Endothelial cell of umbilical vein (primary cell): ENCODE data around the gene COL4A1. TPM values are rescaled to one million over a fixed set of nuclear protein-coding genes. Genes with fewer than 3 reads are reported as not detected.

Experiments
- BruUV-seq: library from RNA; stranded (reverse); fragments of 400-500 nt; replicated peaks from 2 replicates; lab custom pipeline; 2021; lab: Mats Ljungman, UMichigan
- CTCF ChIA-PET: fragments of 300-600, 350-600 bp; sonication (Branson Sonifier 250); formaldehyde crosslinking; loops from one replicate; lab custom pipeline; 2021; ENCODE audit warnings: antibody characterized with exemption, inconsistent platforms; lab: Charles Lee
- POLR2A ChIA-PET: fragments of 300-600, 350-600 bp; sonication (Branson Sonifier 250); formaldehyde crosslinking; loops from one replicate; lab custom pipeline; 2021; ENCODE audit warnings: antibody characterized with exemption, inconsistent platforms; lab: Charles Lee
- DNase-seq: peaks from one replicate; pipeline ENCODE4 v3.0.0-alpha.2; 2011; ENCODE audit warnings: low read depth, low spot score
- FAIRE-seq: peaks from 2 replicates; lab custom pipeline; 2011; peaks lifted over from hg19 to GRCh38; lab: Jason Lieb, UNC
- H2AFZ ChIP-seq: 2 replicates; pipeline ENCODE4 v1.6.0; 2012; ENCODE audit warnings: low read depth, low read length, control low read depth, inconsistent platforms
- H3K27ac ChIP-seq: 2 replicates; pipeline ENCODE4 v1.5.1; 2011; ENCODE audit warnings: low read depth, mild to moderate bottlenecking, control low read depth, low read length, moderate library complexity; ENCODE audit not compliant: insufficient read depth
- H3K27me3 ChIP-seq, 2 experiments: 2 replicates each; pipeline versions ENCODE4 v1.6.0 to v1.6.1; 2011; ENCODE audit warnings: low read length in 2 of 2, mixed read lengths in 1 of 2; ENCODE audit not compliant: control insufficient read depth in 2 of 2, insufficient read depth in 2 of 2
- H3K36me3 ChIP-seq, 2 experiments: 2 replicates in 1 of 2; 3 replicates in 1 of 2; pipeline ENCODE4 v1.5.1; 2011; ENCODE audit warnings: low read length in 2 of 2, mild to moderate bottlenecking in 1 of 2, moderate library complexity in 1 of 2; ENCODE audit not compliant: control insufficient read depth in 2 of 2, insufficient read depth in 2 of 2; ENCODE audit errors: extremely low read depth in 1 of 2
- H3K4me1 ChIP-seq: 3 replicates; pipeline ENCODE4 v1.5.1; 2011; ENCODE audit warnings: mild to moderate bottlenecking, low read length; ENCODE audit not compliant: control insufficient read depth, insufficient read depth; ENCODE audit errors: extremely low read depth
- H3K4me2 ChIP-seq: 2 replicates; pipeline ENCODE4 v1.6.1; 2011; ENCODE audit warnings: low read length, control low read depth, mixed read lengths; ENCODE audit not compliant: insufficient read depth
- H3K4me3 ChIP-seq, 3 experiments: fragments of 200-600 bp in 1 of 3; sonication (generic), shearing (Covaris generic) in 1 of 3; replicated peaks in 1 of 3; 2 replicates each; pipeline ENCODE4 v1.5.1; 2011 to 2016; ENCODE audit warnings: control low read depth in 3 of 3, low read length in 3 of 3, mild to moderate bottlenecking in 2 of 3, inconsistent platforms in 1 of 3, low read depth in 1 of 3, moderate library complexity in 1 of 3; ENCODE audit not compliant: insufficient read depth in 1 of 3
- H3K79me2 ChIP-seq: 2 replicates; pipeline ENCODE4 v1.6.0; 2012; ENCODE audit warnings: low read length, inconsistent platforms; ENCODE audit not compliant: control insufficient read depth, insufficient read depth
- H3K9ac ChIP-seq: replicated peaks from 2 replicates; pipeline ENCODE3; 2011; ENCODE audit warnings: low read length, control low read depth; ENCODE audit not compliant: insufficient read depth; ENCODE audit errors: extremely low read depth
- H3K9me1 ChIP-seq: replicated peaks from 3 replicates; pipeline ENCODE4 v1.6.0; 2011; ENCODE audit warnings: mild to moderate bottlenecking, low read length; ENCODE audit not compliant: control insufficient read depth, insufficient read depth; ENCODE audit errors: extremely low read depth
- H3K9me3 ChIP-seq: replicated peaks from 2 replicates; pipeline ENCODE4 v1.5.1; 2012; ENCODE audit warnings: low read length, inconsistent platforms; ENCODE audit not compliant: control insufficient read depth, insufficient read depth
- H4K20me1 ChIP-seq: replicated peaks from 2 replicates; pipeline ENCODE3; 2011; ENCODE audit warnings: mild to moderate bottlenecking, low read length; ENCODE audit not compliant: control insufficient read depth, insufficient read depth; ENCODE audit errors: extremely low read depth
- JUN ChIP-seq: IDR thresholded peaks from 2 replicates; pipeline ENCODE4 v1.6.1; 2011; ENCODE audit warnings: borderline replicate concordance, low read depth; ENCODE audit not compliant: insufficient read length, insufficient read depth
- MYC ChIP-seq: IDR thresholded peaks from one replicate; pipeline ENCODE4 v1.6.1; 2011; ENCODE audit warnings: mild to moderate bottlenecking, low read depth, low read length
- POLR2AphosphoS5 ChIP-seq: IDR thresholded peaks from 2 replicates; pipeline ENCODE4 v1.6.1; 2012; ENCODE audit warnings: low read depth, mild to moderate bottlenecking, control low read depth, low read length, moderate library complexity; ENCODE audit not compliant: insufficient read depth
- dilution Hi-C: fragments of 300-500 bp; cut with MboI; formaldehyde crosslinking; loops from one replicate; pipeline ENCODE4 v1.15.0; 2019; ENCODE audit warnings: low sequenced_read_pairs; ENCODE audit not compliant: extremely low pct_ligation_motif_present
- intact Hi-C: fragments of 100-400 bp; cut with micrococcal nuclease; formaldehyde crosslinking; loops from one replicate; pipeline ENCODE4 v1.10.0; 2022
- polyA plus RNA-seq, 4 experiments: library from polyadenylated mRNA; depleted of rRNA in 3 of 4; stranded (reverse) in 3 of 4; unstranded in 1 of 4; fragments of >200 nt; gene quantifications; 2 replicates each; pipeline versions ENCODE4 v1.2.1 to v1.2.3, GENCODE V29; 2011 to 2012; ENCODE audit warnings: missing spikeins in 1 of 4
- total RNA-seq: library from RNA; stranded (reverse); gene quantifications from 2 replicates; pipeline ENCODE4 v1.2.3, GENCODE V29; 2021
- TF ChIP-seq, protein P1 (sequence below), 2 donors: IDR thresholded peaks; 1 replicate in 1 of 2; 2 replicates in 1 of 2; pipeline ENCODE4 v1.5.1; 2011; ENCODE audit warnings: low read length in 2 of 2, mild to moderate bottlenecking in 2 of 2, moderate library complexity in 2 of 2, control low read depth in 1 of 2, inconsistent platforms in 1 of 2, low read depth in 1 of 2; ENCODE audit not compliant: insufficient read depth in 1 of 2; ENCODE audit errors: extremely low read depth in 1 of 2
- TF ChIP-seq, protein P2 (sequence below): IDR thresholded peaks from 2 replicates; pipeline ENCODE4 v1.6.1; 2011; ENCODE audit not compliant: insufficient read depth, insufficient read length

The COL4A1 gene
- total and polyA plus RNA-seq, 2 donors (not counting 3 experiments of a cell fraction or from before 2014, with no cell fraction given) = 384 to 1,119 TPM

DNA sequence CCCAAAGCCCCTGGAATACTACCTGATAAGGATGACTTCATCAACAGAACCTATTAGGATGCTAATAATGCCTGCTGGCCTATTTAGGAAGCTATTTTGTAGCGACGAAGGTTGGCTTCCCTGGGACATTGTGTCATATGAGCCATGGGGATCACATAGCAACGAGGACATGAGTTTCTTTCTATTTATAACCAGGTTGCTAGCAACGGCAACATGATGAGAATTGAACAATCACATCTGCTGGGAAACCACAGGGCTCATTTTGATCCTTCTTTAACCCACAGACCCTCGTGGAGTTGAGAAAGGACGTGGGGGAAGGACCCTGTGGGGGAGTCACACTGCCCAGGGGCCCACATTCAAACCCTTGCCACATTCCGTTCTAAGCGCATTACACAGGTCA, 172.2 kb downstream of the COL4A1 start:
- Histone ChIP-seq H3K27me3 (no peaks in the 10 kb centered on the region), H3K4me1 (peaks cover 15% of the 10 kb centered on the region), H3K9me1 (no peaks in the 10 kb centered on the region), H3K79me2 (no peaks in the 10 kb centered on the region), H3K9ac (no peak overlapping the region), H2AFZ (no peak overlapping the region), H3K9me3 (no peaks in the 10 kb centered on the region), H3K27ac (no peak overlapping the region), H4K20me1 (no peaks in the 10 kb centered on the region), H3K36me3 (no peaks in the 10 kb centered on the region), H3K4me3 (no peak overlapping the region), H3K4me2 (no peak overlapping the region)
- ChIA-PET CTCF (no interaction called here), POLR2A (no interaction called here)
- no peak for DNase-seq
- intact Hi-C loops (no loop called here), dilution Hi-C loops (no loop called here)
- no peak for FAIRE-seq
- no TSS peak for BruUV-seq
- TF ChIP-seq JUN (no peak), MYC (no peak), POLR2AphosphoS5 (no peak)
- TF ChIP-seq, protein P1, sequence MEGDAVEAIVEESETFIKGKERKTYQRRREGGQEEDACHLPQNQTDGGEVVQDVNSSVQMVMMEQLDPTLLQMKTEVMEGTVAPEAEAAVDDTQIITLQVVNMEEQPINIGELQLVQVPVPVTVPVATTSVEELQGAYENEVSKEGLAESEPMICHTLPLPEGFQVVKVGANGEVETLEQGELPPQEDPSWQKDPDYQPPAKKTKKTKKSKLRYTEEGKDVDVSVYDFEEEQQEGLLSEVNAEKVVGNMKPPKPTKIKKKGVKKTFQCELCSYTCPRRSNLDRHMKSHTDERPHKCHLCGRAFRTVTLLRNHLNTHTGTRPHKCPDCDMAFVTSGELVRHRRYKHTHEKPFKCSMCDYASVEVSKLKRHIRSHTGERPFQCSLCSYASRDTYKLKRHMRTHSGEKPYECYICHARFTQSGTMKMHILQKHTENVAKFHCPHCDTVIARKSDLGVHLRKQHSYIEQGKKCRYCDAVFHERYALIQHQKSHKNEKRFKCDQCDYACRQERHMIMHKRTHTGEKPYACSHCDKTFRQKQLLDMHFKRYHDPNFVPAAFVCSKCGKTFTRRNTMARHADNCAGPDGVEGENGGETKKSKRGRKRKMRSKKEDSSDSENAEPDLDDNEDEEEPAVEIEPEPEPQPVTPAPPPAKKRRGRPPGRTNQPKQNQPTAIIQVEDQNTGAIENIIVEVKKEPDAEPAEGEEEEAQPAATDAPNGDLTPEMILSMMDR (IDR thresholded peaks at IDR 0.05; ENCODE audit: extremely low read depth in 1 of 2, insufficient read depth in 1 of 2, low read depth in 1 of 2, low read length in 2 of 2) = no peak
- TF ChIP-seq, protein P2, sequence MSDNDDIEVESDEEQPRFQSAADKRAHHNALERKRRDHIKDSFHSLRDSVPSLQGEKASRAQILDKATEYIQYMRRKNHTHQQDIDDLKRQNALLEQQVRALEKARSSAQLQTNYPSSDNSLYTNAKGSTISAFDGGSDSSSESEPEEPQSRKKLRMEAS = no peak
